Naive thymus-derived CD4-positive, alpha-beta T cell (primary cell): ENCODE data around the gene SCN1B. TPM values are rescaled to one million over a fixed set of nuclear protein-coding genes. Genes with fewer than 3 reads are reported as not detected.
A peak's percentile ranks its signal among the peaks of the same experiment; 100 is the strongest.
"Not testable (repeated sequence)": the region's sequence is repeated elsewhere in the genome, so short reads cannot be mapped to it uniquely, and the experiment has no call there.

Experiments
- ATAC-seq: fragments of 150-1000 bp; cut with Tn5 transposase; 2 replicates; pipeline ENCODE4 v1.10.0; 2021; ENCODE audit warnings: mild to moderate bottlenecking, moderate library complexity
- CTCF ChIA-PET: fragments of 350-600 bp; sonication (Branson Sonifier 250); formaldehyde crosslinking; loops from one replicate; lab custom pipeline; 2021; ENCODE audit warnings: antibody characterized with exemption; lab: Charles Lee
- POLR2A ChIA-PET: fragments of 350-600 bp; sonication (Branson Sonifier 250); formaldehyde crosslinking; loops from one replicate; lab custom pipeline; 2021; ENCODE audit warnings: antibody characterized with exemption, inconsistent platforms; lab: Charles Lee
- DNase-seq, 9 donors: peaks; one replicate each; pipeline versions ENCODE4 v3.0.0 to v3.0.0-alpha.2; 2020 to 2022; ENCODE audit warnings: mixed read lengths in 1 of 9
- H3K27ac ChIP-seq: one replicate; pipeline ENCODE4 v1.7.0; 2013; ENCODE audit warnings: mild to moderate bottlenecking, low read depth, low read length, moderate library complexity
- H3K27me3 ChIP-seq, 2 donors: one replicate each; pipeline ENCODE4 v1.7.0; 2013; ENCODE audit warnings: low read length in 2 of 2, mild to moderate bottlenecking in 2 of 2, moderate library complexity in 2 of 2; ENCODE audit not compliant: control insufficient read depth in 2 of 2, insufficient read depth in 2 of 2
- H3K36me3 ChIP-seq, 3 experiments: 1 replicate in 2 of 3; 2 replicates in 1 of 3; pipeline ENCODE4 v1.7.0; 2013; ENCODE audit warnings: low read length in 3 of 3, mild to moderate bottlenecking in 3 of 3, moderate library complexity in 1 of 3; ENCODE audit not compliant: insufficient read depth in 3 of 3, control insufficient read depth in 2 of 3
- H3K4me1 ChIP-seq, 2 donors: one replicate each; pipeline ENCODE4 v1.7.0; 2013; ENCODE audit warnings: low read length in 2 of 2, mild to moderate bottlenecking in 2 of 2, moderate library complexity in 1 of 2; ENCODE audit not compliant: control insufficient read depth in 2 of 2, insufficient read depth in 2 of 2
- H3K4me3 ChIP-seq: 2 replicates; pipeline ENCODE4 v1.7.0; 2013; ENCODE audit warnings: mild to moderate bottlenecking, low read length
- H3K9me3 ChIP-seq, 3 experiments: 1 replicate in 2 of 3; 2 replicates in 1 of 3; pipeline ENCODE4 v1.7.0; 2013; ENCODE audit warnings: low read length in 3 of 3; ENCODE audit not compliant: control insufficient read depth in 2 of 3
- H3K27ac Mint-ChIP-seq, 9 donors: one replicate each; pipeline ENCODE4 v1.8.0; 2020 to 2022; ENCODE audit warnings: mixed read lengths in 9 of 9, mild to moderate bottlenecking in 8 of 9, moderate library complexity in 5 of 9, inconsistent platforms in 2 of 9
- H3K27me3 Mint-ChIP-seq, 5 donors: one replicate each; pipeline ENCODE4 v1.8.0; 2021 to 2022; ENCODE audit warnings: mixed read lengths in 5 of 5, mild to moderate bottlenecking in 1 of 5
- H3K36me3 Mint-ChIP-seq, 5 donors: one replicate each; pipeline ENCODE4 v1.8.0; 2020 to 2022; ENCODE audit warnings: mixed read lengths in 5 of 5, mild to moderate bottlenecking in 3 of 5, inconsistent platforms in 1 of 5
- H3K4me1 Mint-ChIP-seq, 7 donors: one replicate each; pipeline ENCODE4 v1.8.0; 2020 to 2022; ENCODE audit warnings: mixed read lengths in 7 of 7, mild to moderate bottlenecking in 3 of 7, inconsistent platforms in 1 of 7
- H3K4me3 Mint-ChIP-seq, 10 donors: one replicate each; pipeline ENCODE4 v1.8.0; 2020 to 2022; ENCODE audit warnings: mild to moderate bottlenecking in 10 of 10, mixed read lengths in 10 of 10, moderate library complexity in 6 of 10, inconsistent platforms in 2 of 10
- H3K9me3 Mint-ChIP-seq, 11 donors: one replicate each; pipeline ENCODE4 v1.8.0; 2020 to 2022; ENCODE audit warnings: mixed read lengths in 11 of 11, mild to moderate bottlenecking in 4 of 11, inconsistent platforms in 1 of 11, moderate library complexity in 1 of 11
- intact Hi-C, 2 donors: fragments of 100-400 bp; cut with micrococcal nuclease; formaldehyde crosslinking; loops; one replicate each; pipeline ENCODE4 v1.15.1; 2023
- polyA plus RNA-seq, 2 donors: library from polyadenylated mRNA; unstranded; fragments of 300-500 nt; fragmentation: Illumina TruSeq; gene quantifications; one replicate each; pipeline ENCODE4 v1.2.3, GENCODE V29; 2021
- total RNA-seq, 6 experiments: library from RNA in 5 of 6; stranded (reverse) in 5 of 6; gene quantifications; 1 replicate in 5 of 6; 2 replicates in 1 of 6; pipeline ENCODE4 v1.2.3 and lab custom pipeline; 2021 to 2026

The SCN1B gene
- total and polyA plus RNA-seq, 7 experiments from 2014 or later: 0.23 to 1.9 (median 1.6) TPM; not detected in 1

- no peak for DNase-seq
- POLR2A ChIA-PET: interaction anchor here (1.2 to 3.2 kb wide), 3 partner anchors 7 to 26 kb away, joined by 4 to 25 read pairs (median 7); no protein-coding TSS in a partner anchor
- no peaks in the 10 kb centered on the region for H3K27me3 ChIP-seq
Observed at GRCh38 chr19:34988119-34988518, 42.2 kb upstream of the SCN1B start.

GRCh38 chr19:34989298-34989697 lies 41.0 kb upstream of the SCN1B start:
- DNase-seq (no peak), ATAC-seq (no peak)
- Mint-ChIP-seq H3K4me3 (no peak overlapping the region), H3K27me3 (no peaks in the 10 kb centered on the region), H3K9me3 (peaks cover 0 to under 1% (median 0%) of the 10 kb centered on the region in 11 donors), H3K27ac (no peak overlapping the region), H3K4me1 (peaks cover 19 to 67% (median 26%) of the 10 kb centered on the region in 7 donors), H3K36me3 (peaks cover 0 to 3% (median 0%) of the 10 kb centered on the region in 5 donors)
- ChIA-PET CTCF (no interaction called here), POLR2A (interaction anchor here (0.8 to 3.6 kb wide), 5 partner anchors 12 to 31 kb away, joined by 3 to 16 read pairs (median 8); partner anchors contain the start of gene GRAMD1A)
- intact Hi-C loops: no loop called here
- no peak overlapping the region for H3K27ac ChIP-seq
- H3K27me3 ChIP-seq: no peaks in the 10 kb centered on the region
- peaks cover 11 to 12% of the 10 kb centered on the region in 2 donors for H3K4me1 ChIP-seq
- no peaks in the 10 kb centered on the region for H3K36me3 ChIP-seq
- H3K9me3 ChIP-seq: no peaks in the 10 kb centered on the region
- H3K4me3 ChIP-seq: no peak overlapping the region

More at GRCh38 chr19:34988119-34988518, 42.2 kb upstream of the SCN1B start:
- peaks cover 7 to 12% of the 10 kb centered on the region in 2 donors for H3K4me1 ChIP-seq
- H3K36me3 ChIP-seq: no peaks in the 10 kb centered on the region
- no peaks in the 10 kb centered on the region for H3K9me3 ChIP-seq
- H3K4me3 Mint-ChIP-seq: no peak overlapping the region
- intact Hi-C loops: no loop called here
- H3K27me3 Mint-ChIP-seq: no peaks in the 10 kb centered on the region
- H3K27ac Mint-ChIP-seq: no peak overlapping the region
- ATAC-seq: no peak
- H3K9me3 Mint-ChIP-seq: peaks cover 0 to 2% (median 0%) of the 10 kb centered on the region in 11 donors
- CTCF ChIA-PET: interaction anchor here (0.8 kb wide), 1 partner anchor 9 kb away, joined by 3 read pairs; no protein-coding TSS in a partner anchor
- peaks cover 0 to 3% (median 0%) of the 10 kb centered on the region in 5 donors for H3K36me3 Mint-ChIP-seq
- H3K27ac ChIP-seq: no peak overlapping the region
- H3K4me3 ChIP-seq: no peak overlapping the region
- H3K4me1 Mint-ChIP-seq: peaks cover 19 to 69% (median 28%) of the 10 kb centered on the region in 7 donors

- Histone ChIP-seq H3K4me3 (no peak overlapping the region), H3K27ac (no peak overlapping the region), H3K36me3 (no peaks in the 10 kb centered on the region), H3K27me3 (no peaks in the 10 kb centered on the region), H3K9me3 (no peaks in the 10 kb centered on the region), H3K4me1 (peaks cover 5 to 11% of the 10 kb centered on the region in 2 donors)
- no peak for ATAC-seq
- Mint-ChIP-seq H3K27ac (peak overlapping the region in 4 of 9 donors; percentile 3 to 48 (median 22)), H3K9me3 (no peaks in the 10 kb centered on the region), H3K4me1 (peaks cover 11 to 62% (median 23%) of the 10 kb centered on the region in 7 donors), H3K4me3 (peak overlapping the region in 1 of 10 donors; percentile 24), H3K36me3 (peaks cover 0 to 3% (median 0%) of the 10 kb centered on the region in 5 donors), H3K27me3 (no peaks in the 10 kb centered on the region)
- intact Hi-C loops: no loop called here
- ChIA-PET CTCF (no interaction called here), POLR2A (interaction anchor here (0.7 to 3.6 kb wide), 6 partner anchors 10 to 554 kb away, joined by 3 to 16 read pairs (median 4); partner anchors contain the start of gene GRAMD1A)
- DNase-seq: peak in 1 of 9 donors; percentile 47
Observed at GRCh38 chr19:34990578-34991192, 39.6 kb upstream of the SCN1B start.

GRCh38 chr19:34991542-34992333 lies 38.5 kb upstream of the SCN1B start:
- no peaks in the 10 kb centered on the region for H3K9me3 ChIP-seq
- no peaks in the 10 kb centered on the region for H3K9me3 Mint-ChIP-seq
- peak overlapping the region in 4 of 9 donors; percentile 43 to 77 (median 52) for H3K27ac Mint-ChIP-seq
- peaks cover 7 to 57% (median 30%) of the 10 kb centered on the region in 7 donors for H3K4me1 Mint-ChIP-seq
- DNase-seq: no peak
- H3K4me3 ChIP-seq: no peak overlapping the region
- ChIA-PET CTCF (interaction anchor here (1.2 kb wide), 1 partner anchor 21 kb away, joined by 4 read pairs; no protein-coding TSS in a partner anchor), POLR2A (interaction anchor here (0.7 to 3.6 kb wide), 9 partner anchors 8 to 553 kb away, joined by 3 to 16 read pairs (median 4); partner anchors contain the start of gene GRAMD1A)
- peaks cover 11 to 19% of the 10 kb centered on the region in 2 donors for H3K4me1 ChIP-seq
- peaks cover 0 to 3% (median 0%) of the 10 kb centered on the region in 5 donors for H3K36me3 Mint-ChIP-seq
- intact Hi-C loops: no loop called here
- no peak overlapping the region for H3K27ac ChIP-seq
- H3K27me3 Mint-ChIP-seq: no peaks in the 10 kb centered on the region
- H3K36me3 ChIP-seq: no peaks in the 10 kb centered on the region
- peak overlapping the region in 4 of 10 donors; percentile 26 to 64 (median 50) for H3K4me3 Mint-ChIP-seq
- H3K27me3 ChIP-seq: no peaks in the 10 kb centered on the region
- no peak for ATAC-seq

GRCh38 chr19:34992582-34992981 lies 37.7 kb upstream of the SCN1B start:
- ATAC-seq, H3K27ac ChIP-seq, H3K27me3 Mint-ChIP-seq, H3K36me3 Mint-ChIP-seq, DNase-seq, H3K27me3 ChIP-seq, intact Hi-C loops, H3K4me3 ChIP-seq, H3K36me3 ChIP-seq, H3K9me3 Mint-ChIP-seq, H3K9me3 ChIP-seq: not testable (repeated sequence)
- H3K4me1 ChIP-seq: peaks cover 19 to 27% of the 10 kb centered on the region in 2 donors
- CTCF ChIA-PET: interaction anchor here (1.2 kb wide), 1 partner anchor 20 kb away, joined by 4 read pairs; no protein-coding TSS in a partner anchor
- peak overlapping the region in 2 of 10 donors; percentile 60 to 64 for H3K4me3 Mint-ChIP-seq
- POLR2A ChIA-PET: interaction anchor here (0.7 to 3.6 kb wide), 7 partner anchors 9 to 25 kb away, joined by 3 to 13 read pairs (median 4); no protein-coding TSS in a partner anchor
- peak overlapping the region in 3 of 9 donors; percentile 46 to 67 (median 48) for H3K27ac Mint-ChIP-seq
- peaks cover 16 to 60% (median 38%) of the 10 kb centered on the region in 7 donors for H3K4me1 Mint-ChIP-seq

GRCh38 chr19:34994286-34994642 lies 36.0 kb upstream of the SCN1B start:
- Mint-ChIP-seq H3K27me3 (no peaks in the 10 kb centered on the region), H3K4me3 (peak overlapping the region in 3 of 10 donors; percentile 0 to 60 (median 48)), H3K4me1 (peaks cover 28 to 61% (median 53%) of the 10 kb centered on the region in 7 donors), H3K36me3 (peaks cover 0 to 3% (median 0%) of the 10 kb centered on the region in 5 donors), H3K27ac (peak overlapping the region in 6 of 9 donors; percentile 6 to 79 (median 58)), H3K9me3 (peaks cover 0 to 4% (median 0%) of the 10 kb centered on the region in 11 donors)
- intact Hi-C loops: no loop called here
- peaks cover 34 to 41% of the 10 kb centered on the region in 2 donors for H3K4me1 ChIP-seq
- H3K27me3 ChIP-seq: no peaks in the 10 kb centered on the region
- no peak overlapping the region for H3K4me3 ChIP-seq
- ChIA-PET POLR2A (interaction anchor here (0.7 to 10.7 kb wide), 3 partner anchors 9 to 22 kb away, joined by 3 to 237 read pairs (median 38); no protein-coding TSS in a partner anchor), CTCF (interaction anchor here (1.2 kb wide), 1 partner anchor 20 kb away, joined by 4 read pairs; no protein-coding TSS in a partner anchor)
- ATAC-seq (no peak), DNase-seq (no peak)
- H3K36me3 ChIP-seq: no peaks in the 10 kb centered on the region
- no peak overlapping the region for H3K27ac ChIP-seq
- no peaks in the 10 kb centered on the region for H3K9me3 ChIP-seq
